SK-N-MC (cell line): ENCODE results near the gene ADGRE1.

Source experiments
- EZH2 ChIP-seq: fragments of 200-600 bp; sonication (generic); IDR thresholded peaks from one replicate; pipeline ENCODE4 v1.6.1; 2017; ENCODE audit warnings: antibody characterized with exemption
- POLR2AphosphoS5 ChIP-seq: IDR thresholded peaks from 2 replicates; pipeline ENCODE4 v1.6.1; 2012; ENCODE audit warnings: mild to moderate bottlenecking, low read depth, low read length, borderline replicate concordance

GRCh38 chr19:6853868-6854267 lies 33.5 kb upstream of the ADGRE1 start:
- TF ChIP-seq POLR2AphosphoS5 (no peak), EZH2 (no peak)
